ENCODE data around the gene MS4A10. TPM values are rescaled to one million over a fixed set of nuclear protein-coding genes. Genes with fewer than 3 reads are reported as not detected.

MS4A10 gene
- total RNA-seq, 1 donor from 2014 or later, result not detected

DNA sequence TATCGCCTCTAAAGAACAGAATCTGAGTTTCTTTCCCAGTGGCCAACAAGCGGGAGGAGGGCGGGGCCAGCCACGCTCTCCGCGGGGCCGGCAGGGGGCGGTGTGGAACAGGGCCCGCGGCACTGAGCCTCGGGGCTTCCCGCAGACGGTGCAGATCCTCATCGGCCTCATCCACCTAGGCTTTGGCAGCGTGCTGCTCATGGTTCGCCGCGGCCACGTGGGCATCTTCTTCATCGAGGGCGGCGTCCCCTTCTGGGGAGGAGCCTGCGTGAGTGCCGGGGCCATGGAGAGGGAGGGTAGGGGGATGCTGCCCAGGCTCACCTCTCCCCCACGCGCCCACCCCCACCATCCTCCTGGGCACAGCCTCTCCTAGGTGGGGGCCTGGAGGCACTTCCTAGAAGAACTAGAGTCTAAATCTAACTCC is 17.7 kb upstream of the MS4A10 start:
- no peaks in the 10 kb centered on the region for H3K27me3 ChIP-seq (ENCODE audit: control insufficient read depth, insufficient read depth, low read length)
- TF ChIP-seq, protein P1, sequence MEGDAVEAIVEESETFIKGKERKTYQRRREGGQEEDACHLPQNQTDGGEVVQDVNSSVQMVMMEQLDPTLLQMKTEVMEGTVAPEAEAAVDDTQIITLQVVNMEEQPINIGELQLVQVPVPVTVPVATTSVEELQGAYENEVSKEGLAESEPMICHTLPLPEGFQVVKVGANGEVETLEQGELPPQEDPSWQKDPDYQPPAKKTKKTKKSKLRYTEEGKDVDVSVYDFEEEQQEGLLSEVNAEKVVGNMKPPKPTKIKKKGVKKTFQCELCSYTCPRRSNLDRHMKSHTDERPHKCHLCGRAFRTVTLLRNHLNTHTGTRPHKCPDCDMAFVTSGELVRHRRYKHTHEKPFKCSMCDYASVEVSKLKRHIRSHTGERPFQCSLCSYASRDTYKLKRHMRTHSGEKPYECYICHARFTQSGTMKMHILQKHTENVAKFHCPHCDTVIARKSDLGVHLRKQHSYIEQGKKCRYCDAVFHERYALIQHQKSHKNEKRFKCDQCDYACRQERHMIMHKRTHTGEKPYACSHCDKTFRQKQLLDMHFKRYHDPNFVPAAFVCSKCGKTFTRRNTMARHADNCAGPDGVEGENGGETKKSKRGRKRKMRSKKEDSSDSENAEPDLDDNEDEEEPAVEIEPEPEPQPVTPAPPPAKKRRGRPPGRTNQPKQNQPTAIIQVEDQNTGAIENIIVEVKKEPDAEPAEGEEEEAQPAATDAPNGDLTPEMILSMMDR (IDR thresholded peaks at IDR 0.05; ENCODE audit: insufficient read depth, low read length, poor library complexity, severe bottlenecking), result peak; percentile 40

DNA sequence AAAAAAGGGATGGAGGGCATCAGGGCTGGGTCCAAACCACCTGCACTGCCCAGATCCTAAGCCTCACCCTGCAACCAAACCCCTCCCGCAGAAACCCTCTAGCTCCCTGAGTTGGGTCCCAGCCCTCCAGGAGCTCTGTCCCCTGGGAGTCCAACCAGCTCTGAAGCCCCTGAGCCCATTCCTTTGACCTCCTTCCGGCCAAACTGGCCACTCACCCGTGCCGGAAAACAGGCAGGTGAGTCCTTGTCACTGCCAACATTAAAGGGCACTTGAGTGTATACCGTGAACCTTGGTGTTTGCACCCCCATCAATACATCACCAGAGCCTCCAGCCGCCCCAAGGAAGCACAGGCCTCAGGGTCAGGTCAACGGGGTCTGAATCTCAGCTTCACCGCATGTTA is 16.9 kb upstream of the MS4A10 start:
- DNase-seq (ENCODE audit: low read depth), result no peak
- Histone ChIP-seq H3K36me3 (ENCODE audit: control insufficient read depth, insufficient read depth, low read length) (no peaks in the 10 kb centered on the region), H3K27me3 (ENCODE audit: control insufficient read depth, insufficient read depth, low read length) (no peaks in the 10 kb centered on the region), H3K4me3 (ENCODE audit: low read depth, low read length) (no peak overlapping the region)
- TF ChIP-seq, protein P1 (IDR thresholded peaks at IDR 0.05; ENCODE audit: insufficient read depth, low read length, poor library complexity, severe bottlenecking), result no peak

More for the DNA sequence above, 17.7 kb upstream of the MS4A10 start:
- H3K36me3 ChIP-seq (ENCODE audit: control insufficient read depth, insufficient read depth, low read length), result no peaks in the 10 kb centered on the region
- DNase-seq (ENCODE audit: low read depth), result no peak
- H3K4me3 ChIP-seq (ENCODE audit: low read depth, low read length), result no peak overlapping the region

DNA sequence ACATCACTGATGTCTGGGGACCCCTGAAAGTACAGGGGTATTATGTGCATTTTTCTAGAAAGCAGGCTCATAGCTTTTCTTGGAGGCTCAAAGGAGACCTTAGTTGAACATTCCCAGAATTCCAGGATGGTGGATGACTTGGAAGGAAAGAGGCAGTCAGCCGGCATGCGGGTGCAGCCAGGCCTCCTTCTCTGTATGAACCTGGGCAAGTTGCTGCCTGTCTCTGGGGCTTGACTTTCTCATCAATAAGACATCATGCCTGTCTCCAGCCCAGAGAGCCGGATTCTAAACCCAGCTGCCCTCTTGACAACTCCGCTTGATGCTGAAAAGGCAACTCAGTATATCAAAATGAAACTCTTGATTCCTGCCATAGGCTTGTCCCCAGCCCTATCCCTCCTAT is 15.9 kb upstream of the MS4A10 start:
- H3K4me3 ChIP-seq (ENCODE audit: low read depth, low read length), result no peak overlapping the region
- no peak for DNase-seq (ENCODE audit: low read depth)
- TF ChIP-seq, protein P1 (IDR thresholded peaks at IDR 0.05; ENCODE audit: insufficient read depth, low read length, poor library complexity, severe bottlenecking), result no peak
- H3K36me3 ChIP-seq (ENCODE audit: control insufficient read depth, insufficient read depth, low read length), result no peaks in the 10 kb centered on the region
- no peaks in the 10 kb centered on the region for H3K27me3 ChIP-seq (ENCODE audit: control insufficient read depth, insufficient read depth, low read length)

DNA sequence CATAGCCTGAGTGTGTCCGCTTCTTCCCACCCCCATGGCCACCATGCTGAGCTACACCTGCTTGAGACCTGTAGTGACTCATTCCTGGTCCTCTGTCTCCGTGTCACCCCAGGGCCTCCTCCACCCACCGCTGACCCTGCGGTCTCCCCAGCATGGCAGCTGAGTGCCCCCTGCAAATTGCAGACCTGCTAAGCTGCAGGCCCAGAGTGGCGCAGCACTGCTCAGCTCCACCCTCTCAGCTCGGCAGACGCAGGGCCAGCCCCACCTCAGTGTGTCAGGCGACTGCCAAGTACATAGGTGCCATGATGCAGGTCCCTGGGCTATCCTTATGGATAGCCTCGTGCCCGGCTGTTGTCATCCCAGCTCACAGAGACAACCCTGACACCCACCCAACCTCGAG is 15.3 kb upstream of the MS4A10 start:
- TF ChIP-seq, protein P1 (IDR thresholded peaks at IDR 0.05; ENCODE audit: insufficient read depth, low read length, poor library complexity, severe bottlenecking), result no peak
- Histone ChIP-seq H3K4me3 (ENCODE audit: low read depth, low read length) (no peak overlapping the region), H3K36me3 (ENCODE audit: control insufficient read depth, insufficient read depth, low read length) (no peaks in the 10 kb centered on the region), H3K27me3 (ENCODE audit: control insufficient read depth, insufficient read depth, low read length) (no peaks in the 10 kb centered on the region)
- DNase-seq (ENCODE audit: low read depth), result no peak

DNA sequence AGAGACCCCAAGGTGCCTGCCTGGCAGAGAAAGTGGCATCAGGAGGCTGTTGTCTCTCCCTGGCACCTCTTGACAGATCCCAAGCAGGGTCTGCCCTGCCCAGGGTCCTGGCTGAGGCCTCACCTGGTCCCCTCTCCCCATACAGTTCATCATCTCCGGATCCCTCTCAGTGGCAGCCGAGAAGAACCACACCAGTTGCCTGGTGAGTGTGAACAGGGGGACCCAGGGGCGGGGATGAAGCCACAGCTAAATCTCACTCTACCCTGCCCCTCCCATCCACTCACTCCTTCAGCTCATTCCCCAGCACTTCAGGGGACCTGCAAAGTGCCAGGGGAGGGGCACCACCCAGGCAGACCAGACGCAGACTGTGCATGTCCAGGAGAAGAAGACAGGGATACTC is 14.0 kb upstream of the MS4A10 start:
- no peak overlapping the region for H3K4me3 ChIP-seq (ENCODE audit: low read depth, low read length)
- TF ChIP-seq, protein P1 (IDR thresholded peaks at IDR 0.05; ENCODE audit: insufficient read depth, low read length, poor library complexity, severe bottlenecking), result no peak
- H3K36me3 ChIP-seq (ENCODE audit: control insufficient read depth, insufficient read depth, low read length), result no peaks in the 10 kb centered on the region
- no peak for DNase-seq (ENCODE audit: low read depth)
- H3K27me3 ChIP-seq (ENCODE audit: control insufficient read depth, insufficient read depth, low read length), result no peaks in the 10 kb centered on the region

DNA sequence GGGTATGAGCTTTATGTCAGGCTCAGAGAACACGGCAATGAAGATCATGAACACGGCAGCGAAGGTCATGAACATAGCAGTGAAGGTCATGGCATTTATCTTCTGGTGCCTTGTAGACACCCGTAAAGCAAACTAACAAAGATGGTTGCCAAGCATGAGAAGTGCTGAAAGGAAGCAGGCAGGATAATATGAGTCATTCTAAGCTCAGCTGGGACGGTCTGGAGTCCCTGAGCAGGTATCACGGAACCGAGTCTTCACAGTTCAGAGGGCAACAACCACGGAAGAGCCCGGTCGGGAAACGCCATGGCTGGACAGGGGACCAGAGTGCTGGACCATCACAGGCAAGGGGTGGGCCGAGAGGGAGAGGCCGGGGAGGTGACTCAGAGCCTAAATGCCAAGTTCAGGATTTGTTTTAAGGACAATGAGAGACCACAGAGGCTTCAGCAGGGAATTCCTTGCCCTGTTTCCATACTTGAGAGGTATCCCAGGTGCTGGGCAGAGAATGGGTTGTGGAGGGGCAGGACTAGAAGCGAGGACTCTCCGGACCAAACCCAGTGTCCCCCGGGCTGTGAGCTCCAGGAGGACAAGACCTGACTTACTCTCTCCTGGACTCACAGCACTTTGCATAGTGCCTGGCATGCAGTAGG is 13.1 kb upstream of the MS4A10 start:
- H3K27me3 ChIP-seq (ENCODE audit: control insufficient read depth, insufficient read depth, low read length), result no peaks in the 10 kb centered on the region
- no peaks in the 10 kb centered on the region for H3K36me3 ChIP-seq (ENCODE audit: control insufficient read depth, insufficient read depth, low read length)
- DNase-seq (ENCODE audit: low read depth), result no peak
- H3K4me3 ChIP-seq (ENCODE audit: low read depth, low read length), result no peak overlapping the region
- TF ChIP-seq, protein P1 (IDR thresholded peaks at IDR 0.05; ENCODE audit: insufficient read depth, low read length, poor library complexity, severe bottlenecking), result no peak
